SK-N-DZ (cell line): ENCODE results near the gene AMTN.

Experiments
- DNase-seq: peaks from one replicate; pipeline ENCODE4 v3.0.0-alpha.2; 2015; ENCODE audit warnings: low spot score

Gene AMTN

GRCh38 chr4:70559924-70560323 is 41.6 kb downstream of the AMTN start:
- DNase-seq: no peak

GRCh38 chr4:70564033-70564432 is 45.7 kb downstream of the AMTN start:
- DNase-seq: peak; percentile 20

GRCh38 chr4:70570796-70571195 is 52.4 kb downstream of the AMTN start:
- DNase-seq: no peak

- DNase-seq: no peak
Measured at GRCh38 chr4:70571772-70572171, 53.4 kb downstream of the AMTN start.

- no peak for DNase-seq
Measured at GRCh38 chr4:70575964-70576363, 57.6 kb downstream of the AMTN start.

- DNase-seq: no peak
Measured at GRCh38 chr4:70577220-70577927, 59.0 kb downstream of the AMTN start.

GRCh38 chr4:70581980-70582379 is 63.6 kb downstream of the AMTN start:
- DNase-seq: no peak
